ENCODE data around the gene PGAM2. TPM values are rescaled to one million over a fixed set of nuclear protein-coding genes. Genes with fewer than 3 reads are reported as not detected.

The PGAM2 gene
- total and polyA plus RNA-seq, 2 of the 4 experiments (the other 2 are of a cell fraction) = not detected

GRCh38 chr7:44048031-44048795 is 17.2 kb downstream of the PGAM2 start:
- Histone ChIP-seq H4K5ac (ENCODE audit: low read depth, low read length) (no peak overlapping the region), H2BK5ac (ENCODE audit: low read depth, low read length, poor library complexity, severe bottlenecking) (no peak overlapping the region), H3K79me1 (ENCODE audit: low read depth in 1 of 2, low read length in 2 of 2) (peaks cover 43 to 83% of the 10 kb centered on the region in 2 experiments), H3K27me3 (ENCODE audit: control insufficient read depth, insufficient read depth, low read length) (no peaks in the 10 kb centered on the region), H3K14ac (replicated peaks; ENCODE audit: low read depth, low read length) (no peak overlapping the region), H2AFZ (replicated peaks; ENCODE audit: low read length, poor library complexity) (no peak overlapping the region), H3K27ac (ENCODE audit: insufficient read depth, low read length) (no peak overlapping the region), H2BK20ac (ENCODE audit: low read depth, low read length) (no peak overlapping the region), H3K18ac (ENCODE audit: low read depth, low read length) (no peak overlapping the region), H2BK15ac (ENCODE audit: low read depth, low read length) (no peak overlapping the region), H3K9me3 (ENCODE audit: control insufficient read depth, insufficient read depth, low read length) (no peaks in the 10 kb centered on the region), H3K56ac (ENCODE audit: extremely low read depth, insufficient read depth, low read length) (no peak overlapping the region), H3K23ac (ENCODE audit: low read depth, low read length) (no peak overlapping the region), H3K4me1 (ENCODE audit: control insufficient read depth, insufficient read depth, low read length) (peaks cover 8% of the 10 kb centered on the region), H3K9ac (ENCODE audit: low read depth, low read length) (no peak overlapping the region), H2AK9ac (replicated peaks; ENCODE audit: low read depth, low read length, poor library complexity) (no peak overlapping the region), H3K4me2 (ENCODE audit: low read depth, low read length) (no peak overlapping the region), H3K36me3 (ENCODE audit: control insufficient read depth, insufficient read depth, low read length) (peaks cover 41% of the 10 kb centered on the region), H4K8ac (ENCODE audit: low read depth in 2 of 2, low read length in 2 of 2) (no peak overlapping the region), H4K20me1 (ENCODE audit: insufficient read depth, low read length) (peaks cover 60% of the 10 kb centered on the region), H3K4me3 (ENCODE audit: insufficient read depth, low read depth, low read length) (no peak overlapping the region), H2AK5ac (ENCODE audit: low read depth, low read length) (no peak overlapping the region), H3K4ac (ENCODE audit: low read depth, low read length) (no peak overlapping the region), H3K9me1 (ENCODE audit: insufficient read depth, low read length) (peaks cover 30% of the 10 kb centered on the region), H2BK120ac (ENCODE audit: low read depth, low read length) (no peak overlapping the region), H4K91ac (ENCODE audit: insufficient read depth, low read depth, low read length) (no peak overlapping the region)
- POLR2A ChIA-PET (ENCODE audit: unreplicated experiment) = no interaction called here
- intact Hi-C loops (cut with micrococcal nuclease) = no loop called here
- DNase-seq (no peak), ATAC-seq (ENCODE audit: low read depth) (no peak)
- 94% methylated on average over 4 of the region's 7 CpGs; no CpG with 5 or more reads in 1 of the 2 experiments for WGBS, 2 experiments (ENCODE audit: extremely low coverage in 2 of 2, insufficient read length in 1 of 2)
- in situ Hi-C loops (cut with MboI; ENCODE audit: low sequenced_read_pairs) = no loop called here
- dilution Hi-C loops (cut with HindIII; ENCODE audit: low sequenced_read_pairs, unreplicated experiment) = no loop called here
- no TSS peak for BruUV-seq (replicated peaks)
- CTCF ChIA-PET = no interaction called here
- no peak for TF ChIP-seq SMC3 (IDR thresholded peaks at IDR 0.05; ENCODE audit: low read depth, low read length)
- TF ChIP-seq MXI1 (IDR thresholded peaks at IDR 0.05; ENCODE audit: borderline replicate concordance, low read depth, low read length) = no peak
- no peak for TF ChIP-seq CHD1 (IDR thresholded peaks at IDR 0.05; ENCODE audit: low read depth, low read length)
- TF ChIP-seq RFX5 (IDR thresholded peaks at IDR 0.05; ENCODE audit: low read depth, low read length) = no peak
- TF ChIP-seq POLR2A (IDR thresholded peaks at IDR 0.05; ENCODE audit: low read depth, low read length) = no peak
- TF ChIP-seq FOS (IDR thresholded peaks at IDR 0.05; ENCODE audit: low read depth, low read length) = no peak
- TF ChIP-seq, protein P1, sequence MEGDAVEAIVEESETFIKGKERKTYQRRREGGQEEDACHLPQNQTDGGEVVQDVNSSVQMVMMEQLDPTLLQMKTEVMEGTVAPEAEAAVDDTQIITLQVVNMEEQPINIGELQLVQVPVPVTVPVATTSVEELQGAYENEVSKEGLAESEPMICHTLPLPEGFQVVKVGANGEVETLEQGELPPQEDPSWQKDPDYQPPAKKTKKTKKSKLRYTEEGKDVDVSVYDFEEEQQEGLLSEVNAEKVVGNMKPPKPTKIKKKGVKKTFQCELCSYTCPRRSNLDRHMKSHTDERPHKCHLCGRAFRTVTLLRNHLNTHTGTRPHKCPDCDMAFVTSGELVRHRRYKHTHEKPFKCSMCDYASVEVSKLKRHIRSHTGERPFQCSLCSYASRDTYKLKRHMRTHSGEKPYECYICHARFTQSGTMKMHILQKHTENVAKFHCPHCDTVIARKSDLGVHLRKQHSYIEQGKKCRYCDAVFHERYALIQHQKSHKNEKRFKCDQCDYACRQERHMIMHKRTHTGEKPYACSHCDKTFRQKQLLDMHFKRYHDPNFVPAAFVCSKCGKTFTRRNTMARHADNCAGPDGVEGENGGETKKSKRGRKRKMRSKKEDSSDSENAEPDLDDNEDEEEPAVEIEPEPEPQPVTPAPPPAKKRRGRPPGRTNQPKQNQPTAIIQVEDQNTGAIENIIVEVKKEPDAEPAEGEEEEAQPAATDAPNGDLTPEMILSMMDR (conservative IDR thresholded peaks at IDR 0.05; ENCODE audit: low read depth, low read length) = no peak
- TF ChIP-seq BHLHE40 (IDR thresholded peaks at IDR 0.05; ENCODE audit: low read depth, low read length) = no peak
- no peak for TF ChIP-seq MAZ (IDR thresholded peaks at IDR 0.05; ENCODE audit: borderline replicate concordance, low read depth, low read length)
- TF ChIP-seq USF2 (IDR thresholded peaks at IDR 0.05; ENCODE audit: low read depth, low read length) = no peak
- no peak for TF ChIP-seq CEBPB (IDR thresholded peaks at IDR 0.05; ENCODE audit: low read depth, low read length)
- no peak for TF ChIP-seq ELK1 (IDR thresholded peaks at IDR 0.05; ENCODE audit: borderline replicate concordance, low read depth, low read length)
- no peak for TF ChIP-seq MAFK (IDR thresholded peaks at IDR 0.05; ENCODE audit: low read depth, low read length)
- TF ChIP-seq RCOR1 (IDR thresholded peaks at IDR 0.05; ENCODE audit: insufficient replicate concordance, low read length) = no peak
- no peak for TF ChIP-seq NFE2L2 (IDR thresholded peaks at IDR 0.05; ENCODE audit: low read depth, low read length)
